IPS DF 19.7 (cell line): ENCODE results near the gene PLPPR5.

ENCODE experiments used
- DNase-seq: peaks from one replicate; pipeline ENCODE4 v3.0.0-alpha.2; 2013; ENCODE audit warnings: low read depth, low spot score

The PLPPR5 gene

GRCh38 chr1:98849969-98850636 is 154.6 kb downstream of the PLPPR5 start:
- DNase-seq, result no peak

- no peak for DNase-seq
These were observed 162.4 kb downstream of the PLPPR5 start for GRCh38 chr1:98842241-98842640.
